H1 (cell line): ENCODE measurements around the gene THAP12. TPM values are rescaled to one million over a fixed set of nuclear protein-coding genes. Genes with fewer than 3 reads are reported as not detected.

Experiments
- CTCF ChIA-PET: fragments of 300-600 bp; sonication (Branson Sonifier 250); formaldehyde crosslinking; loops from one replicate; lab custom pipeline; 2021; ENCODE audit not compliant: partially characterized antibody; lab: Charles Lee
- POLR2A ChIA-PET: fragments of 300-600 bp; sonication (Branson Sonifier 250); formaldehyde crosslinking; loops from one replicate; lab custom pipeline; 2021; ENCODE audit warnings: inconsistent platforms; ENCODE audit not compliant: partially characterized antibody; lab: Charles Lee
- DNase-seq, 2 experiments: peaks; one replicate each; pipeline versions ENCODE4 v3.0.0 to v3.0.0-alpha.2; 2010 to 2022; ENCODE audit warnings: low spot score in 2 of 2, low read depth in 1 of 2, mixed read lengths in 1 of 2
- FAIRE-seq: peaks from 2 replicates; lab custom pipeline; 2011; peaks lifted over from hg19 to GRCh38; lab: Jason Lieb, UNC
- H2AFZ ChIP-seq: 2 replicates; pipeline ENCODE4 v1.8.1; 2012; ENCODE audit warnings: low read length, inconsistent platforms
- H2AK5ac ChIP-seq: 2 replicates; pipeline ENCODE4 v1.6.1; 2013; ENCODE audit warnings: low read depth, low read length
- H2BK120ac ChIP-seq: replicated peaks from 2 replicates; pipeline ENCODE3; 2013; ENCODE audit warnings: low read depth, low read length, inconsistent platforms
- H2BK12ac ChIP-seq: 2 replicates; pipeline ENCODE4 v1.6.1; 2013; ENCODE audit warnings: low read depth, low read length
- H2BK15ac ChIP-seq: 2 replicates; pipeline ENCODE4 v1.6.1; 2013; ENCODE audit warnings: low read length
- H2BK20ac ChIP-seq: 2 replicates; pipeline ENCODE4 v1.6.1; 2013; ENCODE audit warnings: low read length
- H2BK5ac ChIP-seq: 2 replicates; pipeline ENCODE4 v1.6.1; 2013; ENCODE audit warnings: low read depth, low read length
- H3K14ac ChIP-seq: 2 replicates; pipeline ENCODE4 v1.6.1; 2013; ENCODE audit warnings: inconsistent platforms; ENCODE audit not compliant: insufficient read length
- H3K18ac ChIP-seq: 2 replicates; pipeline ENCODE4 v1.6.1; 2013; ENCODE audit warnings: low read length; ENCODE audit errors: extremely low read depth
- H3K23ac ChIP-seq: 2 replicates; pipeline ENCODE4 v1.6.1; 2013; ENCODE audit warnings: inconsistent platforms; ENCODE audit not compliant: insufficient read length
- H3K23me2 ChIP-seq: 2 replicates; pipeline ENCODE4 v1.6.1; 2013; ENCODE audit warnings: low read depth, low read length
- H3K27ac ChIP-seq: 2 replicates; pipeline ENCODE4 v1.6.1; 2011; ENCODE audit warnings: low read depth, low read length, inconsistent platforms
- H3K27me3 ChIP-seq, 4 experiments: replicated peaks in 1 of 4; 1 replicate in 1 of 4; 2 replicates in 3 of 4; pipeline versions ENCODE4 v1.6.1 to v1.8.1; 2011 to 2013; ENCODE audit warnings: low read length in 3 of 4, mild to moderate bottlenecking in 3 of 4, inconsistent platforms in 2 of 4, mixed read lengths in 2 of 4, moderate library complexity in 1 of 4; ENCODE audit not compliant: control insufficient read depth in 3 of 4, insufficient read depth in 3 of 4; ENCODE audit errors: extremely low read depth in 1 of 4
- H3K36me3 ChIP-seq, 4 experiments: 2 replicates each; pipeline versions ENCODE4 v1.6.1 to v1.8.1; 2011 to 2013; ENCODE audit warnings: mild to moderate bottlenecking in 4 of 4, low read length in 3 of 4, moderate library complexity in 2 of 4, control low read depth in 1 of 4, inconsistent platforms in 1 of 4; ENCODE audit not compliant: insufficient read depth in 4 of 4, control insufficient read depth in 2 of 4
- H3K4ac ChIP-seq: replicated peaks from 2 replicates; pipeline ENCODE3; 2013; ENCODE audit warnings: low read length, low read depth, mixed read lengths, inconsistent platforms; ENCODE audit not compliant: insufficient read length
- H3K4me1 ChIP-seq, 4 experiments: replicated peaks in 1 of 4; 1 replicate in 1 of 4; 2 replicates in 3 of 4; pipeline versions ENCODE4 v1.6.1 to v1.8.1; 2011 to 2013; ENCODE audit warnings: low read length in 3 of 4, inconsistent platforms in 2 of 4, mixed read lengths in 1 of 4; ENCODE audit not compliant: insufficient read depth in 4 of 4, control insufficient read depth in 3 of 4
- H3K4me2 ChIP-seq, 2 experiments: 2 replicates each; pipeline versions ENCODE4 v1.6.1 to v1.8.1; 2011 to 2013; ENCODE audit warnings: low read depth in 2 of 2, low read length in 2 of 2, control low read depth in 1 of 2, inconsistent platforms in 1 of 2, mild to moderate bottlenecking in 1 of 2; ENCODE audit not compliant: insufficient read depth in 1 of 2
- H3K4me3 ChIP-seq, 4 experiments: fragments of 200-600, 300-600 bp in 1 of 4; sonication (generic), shearing (Covaris generic), sonication (Bioruptor Twin) in 1 of 4; 2 replicates each; pipeline versions ENCODE4 v1.5.1 to v1.8.1; 2011 to 2016; ENCODE audit warnings: low read length in 4 of 4, low read depth in 3 of 4, control low read depth in 2 of 4, inconsistent platforms in 2 of 4, mild to moderate bottlenecking in 2 of 4, mixed read lengths in 1 of 4, moderate library complexity in 1 of 4; ENCODE audit not compliant: insufficient read depth in 2 of 4; ENCODE audit errors: extremely low read depth in 1 of 4
- H3K56ac ChIP-seq: replicated peaks from 2 replicates; pipeline ENCODE3; 2013; ENCODE audit warnings: low read depth, mild to moderate bottlenecking, mixed read lengths, low read length, inconsistent platforms; ENCODE audit not compliant: insufficient read length
- H3K79me1 ChIP-seq: 2 replicates; pipeline ENCODE4 v1.6.1; 2013; ENCODE audit warnings: low read depth, low read length, control low read depth
- H3K79me2 ChIP-seq, 2 experiments: 2 replicates each; pipeline versions ENCODE4 v1.6.1 to v1.8.1; 2012 to 2013; ENCODE audit warnings: low read length in 2 of 2, mild to moderate bottlenecking in 2 of 2, inconsistent platforms in 1 of 2; ENCODE audit not compliant: insufficient read depth in 2 of 2, control insufficient read depth in 1 of 2
- H3K9ac ChIP-seq, 4 experiments: replicated peaks in 1 of 4; 1 replicate in 1 of 4; 2 replicates in 3 of 4; pipeline versions ENCODE4 v1.6.1 to v1.8.1; 2011 to 2013; ENCODE audit warnings: low read depth in 3 of 4, low read length in 3 of 4, control low read depth in 2 of 4, mild to moderate bottlenecking in 2 of 4, moderate library complexity in 2 of 4, inconsistent platforms in 1 of 4; ENCODE audit errors: extremely low read depth in 1 of 4
- H3K9me3 ChIP-seq, 2 experiments: 2 replicates each; pipeline versions ENCODE4 v1.6.1 to v1.8.1; 2012 to 2013; ENCODE audit warnings: mild to moderate bottlenecking in 2 of 2, moderate library complexity in 2 of 2, control low read depth in 1 of 2, inconsistent platforms in 1 of 2, low read depth in 1 of 2, low read length in 1 of 2, mixed read lengths in 1 of 2; ENCODE audit not compliant: insufficient read depth in 2 of 2
- H4K20me1 ChIP-seq, 2 experiments: replicated peaks in 1 of 2; 2 replicates each; pipeline versions ENCODE3 to v1.8.1; 2011 to 2013; ENCODE audit warnings: inconsistent platforms in 2 of 2, low read length in 2 of 2, mild to moderate bottlenecking in 1 of 2; ENCODE audit not compliant: insufficient read depth in 2 of 2, control insufficient read depth in 1 of 2
- H4K5ac ChIP-seq: 2 replicates; pipeline ENCODE4 v1.6.1; 2013; ENCODE audit warnings: low read length, low read depth, mixed read lengths, inconsistent platforms; ENCODE audit not compliant: insufficient read length
- H4K8ac ChIP-seq: 2 replicates; pipeline ENCODE4 v1.8.0; 2013; ENCODE audit warnings: mild to moderate bottlenecking, moderate library complexity, low read length, inconsistent platforms; ENCODE audit not compliant: insufficient read depth; ENCODE audit errors: extremely low read depth
- H4K91ac ChIP-seq: replicated peaks from 2 replicates; pipeline ENCODE3; 2013; ENCODE audit warnings: low read length, mixed read lengths, inconsistent platforms; ENCODE audit not compliant: insufficient read length
- ASH2L ChIP-seq: fragments of 200-600, 300-600 bp; sonication (generic); IDR thresholded peaks from one replicate; pipeline ENCODE4 v1.7.1; 2017; ENCODE audit warnings: low read length
- WGBS, 2 experiments: shearing (Covaris generic) in 1 of 2; methylation state at CpG; one replicate each; pipeline versions ENCODE4 v1.1.6 to v1.1.7; 2013 to 2015; ENCODE audit warnings: low lambda C conversion rate in 2 of 2, mixed read lengths in 2 of 2, inconsistent platforms in 1 of 2, low coverage in 1 of 2, missing lambda C conversion rate in 1 of 2; ENCODE audit not compliant: insufficient replicate concordance in 2 of 2, insufficient coverage in 1 of 2, insufficient read length in 1 of 2; ENCODE audit errors: extremely low coverage in 1 of 2, missing lambda C conversion rate in 1 of 2; 5-methylcytosine and 5-hydroxymethylcytosine counted together
- polyA plus RNA-seq, 7 experiments: library from polyadenylated mRNA; depleted of rRNA in 3 of 7; stranded (reverse) in 5 of 7; unstranded in 2 of 7; fragments of >200 nt in 5 of 7; fragments of 200-250 nt in 2 of 7; gene quantifications; 1 replicate in 5 of 7; 2 replicates in 1 of 7; 4 replicates in 1 of 7; pipeline versions ENCODE4 v1.2.1 to v1.2.3, GENCODE V29; 2011 to 2013; ENCODE audit warnings: missing spikeins in 2 of 7, mixed read lengths in 2 of 7
- total RNA-seq: library from RNA; stranded (reverse); fragmentation: NEBNext Ultra II Directional; extraction: Animal tissue kit (Norgen Biotek cat#: 25700); gene quantifications from 2 replicates; pipeline ENCODE4 v1.2.1, GENCODE V29; 2021

THAP12 gene
- total and polyA plus RNA-seq, 2 of the 8 experiments (the other 6 are each of a cell fraction or from before 2014, with no cell fraction given) = 12.0 to 39.9 TPM

- Histone ChIP-seq H2BK12ac (no peak overlapping the region), H3K56ac (no peak overlapping the region), H3K23ac (no peak overlapping the region), H3K79me2 (no peaks in the 10 kb centered on the region), H4K91ac (no peak overlapping the region), H4K5ac (no peak overlapping the region), H2BK20ac (no peak overlapping the region), H3K23me2 (peaks cover 4% of the 10 kb centered on the region; the same call in 1 of the 2 replicates), H2AFZ (no peak overlapping the region), H3K4ac (no peak overlapping the region), H4K8ac (no peak overlapping the region), H3K14ac (no peak overlapping the region), H2BK15ac (no peak overlapping the region), H2AK5ac (no peak overlapping the region), H3K36me3 (no peaks in the 10 kb centered on the region), H3K4me3 (no peak overlapping the region), H3K9me3 (no peaks in the 10 kb centered on the region), H3K27ac (no peak overlapping the region), H2BK120ac (no peak overlapping the region), H3K79me1 (no peaks in the 10 kb centered on the region), H3K9ac (no peak overlapping the region), H3K18ac (no peak overlapping the region), H3K27me3 (peaks cover 6 to 24% (median 22%) of the 10 kb centered on the region in 4 experiments), H2BK5ac (no peak overlapping the region), H3K4me2 (no peak overlapping the region), H4K20me1 (peaks cover 0 to 2% of the 10 kb centered on the region in 2 experiments), H3K4me1 (peaks cover 0 to 13% (median 6%) of the 10 kb centered on the region in 4 experiments; a peak in 5 of 7 replicates)
- TF ChIP-seq ASH2L = no peak
- POLR2A ChIA-PET = interaction anchor here (1.5 to 2.3 kb wide), 2 partner anchors 81 to 109 kb away, joined by 5 to 9 read pairs; no protein-coding TSS in a partner anchor
- DNase-seq (no peak), FAIRE-seq (no peak)
- CTCF ChIA-PET = interaction anchor here (0.6 to 18.7 kb wide), 15 partner anchors 11 to 420 kb away, joined by 3 to 252 read pairs (median 6); partner anchors contain the start of gene WNT11
- 91% methylated on average over 3 of the region's 3 CpGs; no CpG with 5 or more reads in 1 of the 2 experiments for WGBS, 2 experiments
Measured at GRCh38 chr11:76317296-76317695, 63.6 kb downstream of the THAP12 start.
